SK-N-SH (cell line): ENCODE results near the gene C16orf92. TPM values are rescaled to one million over a fixed set of nuclear protein-coding genes. Genes with fewer than 3 reads are reported as not detected.

Source experiments
- ELF1 ChIP-seq: IDR thresholded peaks from 2 replicates; pipeline ENCODE4 v1.4.0; 2012
- EZH2phosphoT487 ChIP-seq: fragments of 200-600 bp; sonication (generic); IDR thresholded peaks from 2 replicates; pipeline ENCODE4 v1.6.1; 2017; ENCODE audit warnings: low read depth, mixed run types, mild to moderate bottlenecking, antibody characterized with exemption, moderate library complexity, borderline replicate concordance
- FOSL2 ChIP-seq: IDR thresholded peaks from 2 replicates; pipeline ENCODE4 v1.4.0; 2012; ENCODE audit warnings: low read depth, mild to moderate bottlenecking, moderate library complexity, borderline replicate concordance
- FOXJ3 ChIP-seq: sonication (generic); formaldehyde crosslinking; IDR thresholded peaks from 2 replicates; pipeline ENCODE4 v1.5.1; 2020; ENCODE audit warnings: mild to moderate bottlenecking, missing genetic modification reagents
- GABPA ChIP-seq: IDR thresholded peaks from 2 replicates; pipeline ENCODE4 v1.4.0; 2012; ENCODE audit warnings: low read depth, mild to moderate bottlenecking
- JUND ChIP-seq: IDR thresholded peaks from 2 replicates; pipeline ENCODE4 v1.4.0; 2012
- MAX ChIP-seq: IDR thresholded peaks from 2 replicates; pipeline ENCODE4 v1.4.0; 2012; ENCODE audit warnings: low read depth
- NFIC ChIP-seq: IDR thresholded peaks from 2 replicates; pipeline ENCODE4 v1.4.0; 2012; ENCODE audit warnings: borderline replicate concordance
- POLR2AphosphoS5 ChIP-seq: IDR thresholded peaks from 2 replicates; pipeline ENCODE4 v1.6.1; 2012; ENCODE audit warnings: low read depth, low read length
- RAD21 ChIP-seq: IDR thresholded peaks from 2 replicates; pipeline ENCODE4 v1.6.1; 2012; ENCODE audit warnings: mild to moderate bottlenecking, low read length
- RCOR1 ChIP-seq: fragments of 150-350 bp; IDR thresholded peaks from 2 replicates; pipeline ENCODE4 v1.6.1; 2017; ENCODE audit warnings: antibody characterized with exemption, low read length
- SIN3A ChIP-seq: IDR thresholded peaks from 2 replicates; pipeline ENCODE4 v1.6.1; 2012; ENCODE audit warnings: low read depth, mild to moderate bottlenecking, low read length, moderate library complexity, borderline replicate concordance
- USF2 ChIP-seq: fragments of 150-350 bp; IDR thresholded peaks from 2 replicates; pipeline ENCODE4 v1.6.1; 2017; ENCODE audit warnings: antibody characterized with exemption, low read length, low read depth, borderline replicate concordance
- YY1 ChIP-seq: IDR thresholded peaks from 2 replicates; pipeline ENCODE4 v1.4.0; 2012; ENCODE audit warnings: low read depth, mild to moderate bottlenecking
- ZBTB33 ChIP-seq: IDR thresholded peaks from 2 replicates; pipeline ENCODE4 v1.4.0; 2012; ENCODE audit warnings: low read depth, borderline replicate concordance
- polyA plus RNA-seq, 3 experiments: library from polyadenylated mRNA; depleted of rRNA; stranded (reverse); fragments of >200 nt; gene quantifications; 2 replicates each; pipeline ENCODE4 v1.2.3, GENCODE V29; 2012
- TF ChIP-seq, protein P1 (sequence below): IDR thresholded peaks from 2 replicates; pipeline ENCODE4 v1.4.0; 2012; ENCODE audit warnings: low read depth, borderline replicate concordance
- TF ChIP-seq, protein P2 (sequence below): IDR thresholded peaks from 2 replicates; pipeline ENCODE4; 2012
- TF ChIP-seq, protein P3 (sequence below): IDR thresholded peaks from 2 replicates; pipeline ENCODE4 v1.6.1; 2012; ENCODE audit warnings: mild to moderate bottlenecking, low read depth, low read length, moderate library complexity
- TF ChIP-seq, protein P4 (sequence below): fragments of 150-350 bp; IDR thresholded peaks from 2 replicates; pipeline ENCODE4 v1.6.1; 2016; ENCODE audit warnings: mild to moderate bottlenecking, low read depth, low read length

C16orf92 gene
- polyA plus RNA-seq, 1 of the 3 experiments (the other 2 are of a cell fraction) = not detected

DNA sequence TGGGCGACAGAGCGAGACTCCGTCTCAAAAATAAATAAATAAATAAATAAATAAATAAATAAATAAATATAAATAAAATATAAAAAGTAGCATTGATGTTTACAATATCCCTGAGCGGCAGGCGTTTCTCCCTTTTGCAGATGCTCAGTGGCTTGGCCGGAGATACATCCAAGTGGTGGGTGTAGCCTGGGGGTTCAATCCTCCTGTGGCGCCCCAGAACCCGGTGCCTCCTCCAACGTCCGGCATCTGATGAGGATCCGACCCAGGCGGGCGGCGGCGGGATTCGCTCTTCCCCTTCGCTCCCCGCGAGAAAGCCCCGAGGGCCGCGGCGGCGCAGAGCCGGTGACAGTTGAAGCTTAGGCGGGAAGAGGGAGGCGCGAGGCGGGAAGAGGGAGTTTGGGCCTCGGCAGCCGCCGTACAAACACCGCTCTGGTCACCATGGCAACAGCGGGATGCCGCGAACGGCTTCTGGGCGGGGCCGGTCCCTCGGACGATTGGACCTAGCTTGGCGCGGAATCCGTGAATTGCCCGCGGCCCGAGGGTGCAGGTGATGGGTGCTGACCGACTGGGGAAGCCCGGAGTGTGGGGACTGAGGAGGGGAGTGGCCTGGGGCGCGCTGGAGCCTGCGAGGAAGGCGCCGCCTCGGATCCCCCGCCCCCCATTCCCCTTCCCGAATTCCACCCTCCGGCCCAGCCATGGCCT, 29.8 kb downstream of the C16orf92 start (continued):
- no peak for TF ChIP-seq EZH2phosphoT487
- TF ChIP-seq POLR2AphosphoS5 = peak; percentile 51; the same call in 1 of the 2 replicates
- no peak for TF ChIP-seq RAD21
- TF ChIP-seq, protein P1, sequence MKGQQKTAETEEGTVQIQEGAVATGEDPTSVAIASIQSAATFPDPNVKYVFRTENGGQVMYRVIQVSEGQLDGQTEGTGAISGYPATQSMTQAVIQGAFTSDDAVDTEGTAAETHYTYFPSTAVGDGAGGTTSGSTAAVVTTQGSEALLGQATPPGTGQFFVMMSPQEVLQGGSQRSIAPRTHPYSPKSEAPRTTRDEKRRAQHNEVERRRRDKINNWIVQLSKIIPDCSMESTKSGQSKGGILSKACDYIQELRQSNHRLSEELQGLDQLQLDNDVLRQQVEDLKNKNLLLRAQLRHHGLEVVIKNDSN = no peak
- TF ChIP-seq ZBTB33 = peak; percentile 81; the same call in 1 of the 2 replicates
- TF ChIP-seq, protein P2, sequence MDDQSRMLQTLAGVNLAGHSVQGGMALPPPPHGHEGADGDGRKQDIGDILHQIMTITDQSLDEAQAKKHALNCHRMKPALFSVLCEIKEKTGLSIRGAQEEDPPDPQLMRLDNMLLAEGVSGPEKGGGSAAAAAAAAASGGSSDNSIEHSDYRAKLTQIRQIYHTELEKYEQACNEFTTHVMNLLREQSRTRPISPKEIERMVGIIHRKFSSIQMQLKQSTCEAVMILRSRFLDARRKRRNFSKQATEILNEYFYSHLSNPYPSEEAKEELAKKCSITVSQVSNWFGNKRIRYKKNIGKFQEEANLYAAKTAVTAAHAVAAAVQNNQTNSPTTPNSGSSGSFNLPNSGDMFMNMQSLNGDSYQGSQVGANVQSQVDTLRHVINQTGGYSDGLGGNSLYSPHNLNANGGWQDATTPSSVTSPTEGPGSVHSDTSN = peak; percentile 46; the same call in 1 of the 2 replicates
- TF ChIP-seq RCOR1 = no peak
- no peak for TF ChIP-seq JUND
- peak; percentile 99 for TF ChIP-seq MAX
- no peak for TF ChIP-seq USF2
- TF ChIP-seq FOSL2 = no peak
- TF ChIP-seq, protein P3, sequence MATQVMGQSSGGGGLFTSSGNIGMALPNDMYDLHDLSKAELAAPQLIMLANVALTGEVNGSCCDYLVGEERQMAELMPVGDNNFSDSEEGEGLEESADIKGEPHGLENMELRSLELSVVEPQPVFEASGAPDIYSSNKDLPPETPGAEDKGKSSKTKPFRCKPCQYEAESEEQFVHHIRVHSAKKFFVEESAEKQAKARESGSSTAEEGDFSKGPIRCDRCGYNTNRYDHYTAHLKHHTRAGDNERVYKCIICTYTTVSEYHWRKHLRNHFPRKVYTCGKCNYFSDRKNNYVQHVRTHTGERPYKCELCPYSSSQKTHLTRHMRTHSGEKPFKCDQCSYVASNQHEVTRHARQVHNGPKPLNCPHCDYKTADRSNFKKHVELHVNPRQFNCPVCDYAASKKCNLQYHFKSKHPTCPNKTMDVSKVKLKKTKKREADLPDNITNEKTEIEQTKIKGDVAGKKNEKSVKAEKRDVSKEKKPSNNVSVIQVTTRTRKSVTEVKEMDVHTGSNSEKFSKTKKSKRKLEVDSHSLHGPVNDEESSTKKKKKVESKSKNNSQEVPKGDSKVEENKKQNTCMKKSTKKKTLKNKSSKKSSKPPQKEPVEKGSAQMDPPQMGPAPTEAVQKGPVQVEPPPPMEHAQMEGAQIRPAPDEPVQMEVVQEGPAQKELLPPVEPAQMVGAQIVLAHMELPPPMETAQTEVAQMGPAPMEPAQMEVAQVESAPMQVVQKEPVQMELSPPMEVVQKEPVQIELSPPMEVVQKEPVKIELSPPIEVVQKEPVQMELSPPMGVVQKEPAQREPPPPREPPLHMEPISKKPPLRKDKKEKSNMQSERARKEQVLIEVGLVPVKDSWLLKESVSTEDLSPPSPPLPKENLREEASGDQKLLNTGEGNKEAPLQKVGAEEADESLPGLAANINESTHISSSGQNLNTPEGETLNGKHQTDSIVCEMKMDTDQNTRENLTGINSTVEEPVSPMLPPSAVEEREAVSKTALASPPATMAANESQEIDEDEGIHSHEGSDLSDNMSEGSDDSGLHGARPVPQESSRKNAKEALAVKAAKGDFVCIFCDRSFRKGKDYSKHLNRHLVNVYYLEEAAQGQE = peak; percentile 73; the same call in 1 of the 2 replicates
- no peak for TF ChIP-seq GABPA
- peak; percentile 49 for TF ChIP-seq ELF1
- TF ChIP-seq NFIC = no peak
- TF ChIP-seq SIN3A = peak; percentile 98
- no peak for TF ChIP-seq YY1
- TF ChIP-seq, protein P4, sequence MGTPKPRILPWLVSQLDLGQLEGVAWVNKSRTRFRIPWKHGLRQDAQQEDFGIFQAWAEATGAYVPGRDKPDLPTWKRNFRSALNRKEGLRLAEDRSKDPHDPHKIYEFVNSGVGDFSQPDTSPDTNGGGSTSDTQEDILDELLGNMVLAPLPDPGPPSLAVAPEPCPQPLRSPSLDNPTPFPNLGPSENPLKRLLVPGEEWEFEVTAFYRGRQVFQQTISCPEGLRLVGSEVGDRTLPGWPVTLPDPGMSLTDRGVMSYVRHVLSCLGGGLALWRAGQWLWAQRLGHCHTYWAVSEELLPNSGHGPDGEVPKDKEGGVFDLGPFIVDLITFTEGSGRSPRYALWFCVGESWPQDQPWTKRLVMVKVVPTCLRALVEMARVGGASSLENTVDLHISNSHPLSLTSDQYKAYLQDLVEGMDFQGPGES = no peak
- peak; percentile 65; the same call in 1 of the 2 replicates for TF ChIP-seq FOXJ3 (CRISPR knock-in tag)
